Karpas-422 (cell line): ENCODE results near the gene TRAK1. TPM values are rescaled to one million over a fixed set of nuclear protein-coding genes. Genes with fewer than 3 reads are reported as not detected.

Experiments used
- DNase-seq: peaks from one replicate; pipeline ENCODE4 v3.0.0-alpha.2; 2015
- H2AFZ ChIP-seq: fragments of 200-600 bp; sonication (generic); 2 replicates; pipeline ENCODE4 v1.6.1; 2014; ENCODE audit warnings: antibody characterized with exemption, low read length, mixed read lengths
- H3K27ac ChIP-seq: fragments of 200-600 bp; sonication (generic); 2 replicates; pipeline ENCODE4 v1.5.1; 2014; ENCODE audit warnings: mild to moderate bottlenecking, low read length, moderate library complexity
- H3K27me3 ChIP-seq: fragments of 200-600 bp; sonication (generic); 2 replicates; pipeline ENCODE4 v1.6.1; 2014; ENCODE audit warnings: low read length, mixed read lengths
- H3K36me3 ChIP-seq: fragments of 200-600 bp; sonication (generic); 2 replicates; pipeline ENCODE4 v1.6.1; 2014; ENCODE audit warnings: low read length, mixed read lengths; ENCODE audit not compliant: insufficient read depth
- H3K4me1 ChIP-seq: fragments of 200-600 bp; sonication (generic); 2 replicates; pipeline ENCODE4 v1.6.1; 2014; ENCODE audit warnings: mild to moderate bottlenecking, low read length, mixed read lengths
- H3K4me2 ChIP-seq: fragments of 200-600 bp; sonication (generic); 2 replicates; pipeline ENCODE4 v1.6.1; 2014; ENCODE audit warnings: low read length, low read depth, mild to moderate bottlenecking; ENCODE audit not compliant: poor library complexity, severe bottlenecking
- H3K4me3 ChIP-seq: fragments of 200-600 bp; sonication (generic); 2 replicates; pipeline ENCODE4 v1.5.1; 2014; ENCODE audit warnings: mild to moderate bottlenecking, antibody characterized with exemption, low read length, mixed read lengths
- H3K79me2 ChIP-seq: fragments of 200-600 bp; sonication (generic); 2 replicates; pipeline ENCODE4 v1.6.1; 2014; ENCODE audit warnings: mild to moderate bottlenecking, low read length, mixed read lengths
- H3K9ac ChIP-seq: fragments of 200-600 bp; sonication (generic); 2 replicates; pipeline ENCODE4 v1.6.0; 2014; ENCODE audit warnings: low read length
- H3K9me2 ChIP-seq: fragments of 200-600 bp; sonication (generic), shearing (Covaris generic); replicated peaks from 2 replicates; pipeline ENCODE4 v1.6.0; 2014; ENCODE audit warnings: mild to moderate bottlenecking, low read length, moderate library complexity; ENCODE audit not compliant: insufficient read depth
- H3K9me3 ChIP-seq: fragments of 300-700, 200-600 bp; sonication (generic); 2 replicates; pipeline ENCODE4 v1.6.1; 2014; ENCODE audit warnings: low read length, mixed read lengths
- H4K20me1 ChIP-seq: fragments of 200-600 bp; sonication (generic); 2 replicates; pipeline ENCODE4 v1.6.1; 2014; ENCODE audit warnings: mild to moderate bottlenecking, antibody characterized with exemption, low read length, low read depth; ENCODE audit not compliant: insufficient read depth
- total RNA-seq: library from RNA; depleted of rRNA; stranded (reverse); fragments of >200 nt; shearing (Covaris generic); gene quantifications from 2 replicates; pipeline ENCODE4 v1.2.3, GENCODE V29; 2014; ENCODE audit warnings: low replicate concordance

The TRAK1 gene
- total RNA-seq, 1 experiment from 2014 or later, result 72.8 TPM

GRCh38 chr3:42070089-42070488 lies 21.1 kb upstream of the TRAK1 start:
- H3K4me1 ChIP-seq, result peaks cover 81% of the 10 kb centered on the region
- peaks cover 99% of the 10 kb centered on the region for H3K79me2 ChIP-seq
- peaks cover 6% of the 10 kb centered on the region; the same call in 1 of the 2 replicates for H4K20me1 ChIP-seq
- no peak overlapping the region for H2AFZ ChIP-seq
- no peaks in the 10 kb centered on the region for H3K36me3 ChIP-seq
- H3K27ac ChIP-seq, result peak overlapping the region; percentile 84
- no peak overlapping the region for H3K4me3 ChIP-seq
- H3K9me2 ChIP-seq, result no peaks in the 10 kb centered on the region
- no peak overlapping the region for H3K9ac ChIP-seq
- H3K27me3 ChIP-seq, result no peaks in the 10 kb centered on the region
- DNase-seq, result no peak
- peak overlapping the region; percentile 75 for H3K4me2 ChIP-seq
- H3K9me3 ChIP-seq, result no peaks in the 10 kb centered on the region

- Histone ChIP-seq H4K20me1 (peaks cover 6% of the 10 kb centered on the region; the same call in 1 of the 2 replicates), H3K9me3 (no peaks in the 10 kb centered on the region), H3K4me1 (peaks cover 78% of the 10 kb centered on the region), H3K9me2 (no peaks in the 10 kb centered on the region), H3K9ac (peak overlapping the region; percentile 55; the same call in 1 of the 2 replicates), H3K4me3 (peak overlapping the region; percentile 26; the same call in 1 of the 2 replicates), H3K27ac (peak overlapping the region; percentile 84), H3K27me3 (no peaks in the 10 kb centered on the region), H3K4me2 (peak overlapping the region; percentile 75), H3K79me2 (peaks cover 99% of the 10 kb centered on the region), H3K36me3 (no peaks in the 10 kb centered on the region), H2AFZ (no peak overlapping the region)
- DNase-seq, result no peak
Measured at GRCh38 chr3:42070524-42070923, 20.6 kb upstream of the TRAK1 start.

DNA sequence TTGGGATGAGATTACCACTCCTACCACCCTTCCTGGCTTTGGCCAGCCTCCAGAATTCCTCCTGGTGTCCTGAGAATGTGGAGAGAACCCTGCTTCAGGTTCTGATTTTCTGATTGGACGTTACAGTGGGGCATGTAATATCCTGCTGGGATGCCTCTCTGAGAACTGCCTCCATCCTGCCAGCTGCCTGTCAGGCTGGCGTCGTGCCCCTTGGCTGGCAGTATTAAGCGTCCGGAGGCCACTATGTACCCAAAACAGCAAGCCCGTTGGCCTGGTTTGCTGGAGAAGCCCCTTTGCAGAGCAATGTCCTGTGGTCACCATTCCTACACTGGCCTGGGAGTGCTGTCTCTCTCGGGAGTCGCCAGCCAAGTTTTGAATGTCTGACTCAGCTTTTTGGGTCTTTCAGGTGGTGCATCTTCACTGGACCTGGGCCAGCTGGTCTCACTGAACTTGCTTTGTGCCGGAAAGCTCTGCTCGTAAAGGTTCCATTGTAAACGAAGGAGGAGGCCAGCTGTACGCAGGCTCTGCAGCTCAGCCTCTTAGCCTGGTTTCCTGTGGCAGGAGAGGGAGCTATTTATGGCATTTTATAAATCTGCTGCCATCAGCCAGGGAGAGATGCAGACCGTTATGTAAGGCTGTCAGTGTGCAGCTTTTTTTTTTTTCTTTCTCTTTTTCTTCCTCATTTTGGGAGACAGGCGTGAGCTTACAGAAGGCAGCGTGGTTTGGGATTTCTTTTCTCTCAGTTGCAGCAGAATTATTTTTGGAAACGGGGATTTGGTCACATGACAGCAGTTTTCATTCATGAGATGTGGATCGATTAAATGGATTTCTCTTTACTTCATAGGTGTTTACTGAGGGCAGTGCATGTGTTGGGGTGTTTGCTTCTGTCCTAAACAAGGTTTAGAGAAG lies 19.0 kb upstream of the TRAK1 start:
- no peaks in the 10 kb centered on the region for H3K9me2 ChIP-seq
- peaks cover 61% of the 10 kb centered on the region for H3K4me1 ChIP-seq
- H3K36me3 ChIP-seq, result no peaks in the 10 kb centered on the region
- peaks cover 6% of the 10 kb centered on the region; the same call in 1 of the 2 replicates for H4K20me1 ChIP-seq
- H3K79me2 ChIP-seq, result peaks cover 98% of the 10 kb centered on the region
- no peaks in the 10 kb centered on the region for H3K9me3 ChIP-seq
- peak overlapping the region; percentile 84 for H3K27ac ChIP-seq
- H2AFZ ChIP-seq, result no peak overlapping the region
- DNase-seq, result peak; percentile 69
- H3K4me3 ChIP-seq, result peak overlapping the region; percentile 53
- H3K4me2 ChIP-seq, result peak overlapping the region; percentile 75
- no peaks in the 10 kb centered on the region for H3K27me3 ChIP-seq
- H3K9ac ChIP-seq, result peak overlapping the region; percentile 55

DNA sequence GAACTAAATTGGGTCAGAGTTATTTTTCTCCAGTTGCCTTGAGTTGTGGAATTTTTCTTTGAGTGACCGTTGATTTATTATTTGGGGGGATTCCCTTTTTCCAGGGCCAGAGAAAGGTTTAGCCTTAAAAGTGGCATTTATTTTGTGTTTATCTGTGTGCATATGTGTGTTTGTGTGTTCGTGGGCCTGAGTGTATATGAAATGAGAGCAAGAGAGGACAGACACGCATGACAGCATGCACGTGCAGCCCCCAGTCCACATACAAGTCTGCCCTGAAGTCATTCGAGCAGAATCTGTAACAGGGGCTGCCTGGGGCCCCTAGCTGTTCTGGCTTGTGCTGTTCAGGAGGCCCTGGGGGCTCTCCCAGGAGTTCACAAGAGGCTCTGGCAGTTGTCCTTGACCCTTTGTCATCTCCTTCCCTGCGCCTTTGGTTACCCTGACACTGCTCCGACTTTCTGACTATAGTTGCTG lies 18.3 kb upstream of the TRAK1 start:
- Histone ChIP-seq H3K79me2 (peaks cover 98% of the 10 kb centered on the region), H3K9ac (peak overlapping the region; percentile 55), H3K36me3 (no peaks in the 10 kb centered on the region), H3K4me1 (peaks cover 57% of the 10 kb centered on the region), H2AFZ (no peak overlapping the region), H3K4me2 (peak overlapping the region; percentile 75), H4K20me1 (peaks cover 6% of the 10 kb centered on the region; the same call in 1 of the 2 replicates), H3K4me3 (peak overlapping the region; percentile 53; the same call in 1 of the 2 replicates), H3K9me3 (no peaks in the 10 kb centered on the region), H3K27me3 (no peaks in the 10 kb centered on the region), H3K27ac (peak overlapping the region; percentile 84), H3K9me2 (no peaks in the 10 kb centered on the region)
- no peak for DNase-seq

- Histone ChIP-seq H3K9me3 (no peaks in the 10 kb centered on the region), H3K79me2 (peaks cover 99% of the 10 kb centered on the region), H3K4me2 (no peak overlapping the region), H3K4me1 (peaks cover 49% of the 10 kb centered on the region), H3K9me2 (no peaks in the 10 kb centered on the region), H3K4me3 (no peak overlapping the region), H3K27ac (peak overlapping the region; percentile 20; the same call in 1 of the 2 replicates), H4K20me1 (peaks cover 4% of the 10 kb centered on the region; the same call in 1 of the 2 replicates), H2AFZ (no peak overlapping the region), H3K9ac (no peak overlapping the region), H3K27me3 (no peaks in the 10 kb centered on the region), H3K36me3 (no peaks in the 10 kb centered on the region)
- no peak for DNase-seq
Measured at GRCh38 chr3:42077785-42078184, 13.4 kb upstream of the TRAK1 start.

DNA sequence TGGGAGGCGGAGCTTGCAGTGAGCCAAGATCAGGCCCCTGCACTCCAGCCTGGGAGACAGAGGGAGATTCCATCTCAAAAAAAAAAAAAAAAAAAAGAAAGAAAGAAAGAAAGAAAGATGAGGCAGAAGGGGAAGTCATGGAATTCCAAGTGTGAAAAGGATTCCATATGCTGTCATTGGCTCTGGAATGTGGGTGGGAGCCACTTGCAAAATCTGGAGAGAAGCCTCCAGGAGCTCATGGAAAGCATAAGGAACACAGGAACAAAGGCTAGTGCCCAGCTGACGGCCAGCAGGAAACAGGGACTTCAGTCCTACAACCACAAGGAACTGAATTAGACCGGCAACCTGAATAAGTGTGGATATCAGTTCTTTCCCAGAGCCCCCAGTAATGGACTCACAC lies 12.5 kb upstream of the TRAK1 start:
- no peak overlapping the region for H3K27ac ChIP-seq
- DNase-seq, result no peak

GRCh38 chr3:42079701-42080452 lies 11.3 kb upstream of the TRAK1 start:
- Histone ChIP-seq H3K27ac (peak overlapping the region; percentile 61), H3K4me2 (peak overlapping the region; percentile 30), H3K4me3 (peak overlapping the region; percentile 2; the same call in 1 of the 2 replicates), H3K4me1 (peaks cover 46% of the 10 kb centered on the region), H3K79me2 (peaks cover 97% of the 10 kb centered on the region), H3K36me3 (no peaks in the 10 kb centered on the region), H2AFZ (no peak overlapping the region), H3K9ac (peak overlapping the region; percentile 35), H4K20me1 (peaks cover 4% of the 10 kb centered on the region; the same call in 1 of the 2 replicates), H3K9me3 (no peaks in the 10 kb centered on the region), H3K27me3 (no peaks in the 10 kb centered on the region), H3K9me2 (no peaks in the 10 kb centered on the region)
- DNase-seq, result no peak

More for the DNA sequence above, 12.5 kb upstream of the TRAK1 start:
- H3K9me3 ChIP-seq, result no peaks in the 10 kb centered on the region
- peak overlapping the region; percentile 30 for H3K4me2 ChIP-seq
- no peak overlapping the region for H3K9ac ChIP-seq
- H3K4me1 ChIP-seq, result peaks cover 42% of the 10 kb centered on the region
- no peak overlapping the region for H2AFZ ChIP-seq
- H3K79me2 ChIP-seq, result peaks cover 99% of the 10 kb centered on the region
- H3K4me3 ChIP-seq, result no peak overlapping the region
- no peaks in the 10 kb centered on the region for H3K36me3 ChIP-seq
- peaks cover 4% of the 10 kb centered on the region; the same call in 1 of the 2 replicates for H4K20me1 ChIP-seq
- H3K9me2 ChIP-seq, result no peaks in the 10 kb centered on the region
- no peaks in the 10 kb centered on the region for H3K27me3 ChIP-seq
